Psoas muscle (tissue), 8 donors: ENCODE data around the gene FOXP2. TPM values are rescaled to one million over a fixed set of nuclear protein-coding genes. Genes with fewer than 3 reads are reported as not detected.

Experiments
- ATAC-seq, 4 donors: fragments of 200-7000 bp; cut with Tn5 transposase; one replicate each; pipeline ENCODE4 v1.9.1; 2020; ENCODE audit warnings: moderate library complexity in 3 of 4, mild to moderate bottlenecking in 2 of 4
- DNase-seq, 2 donors: peaks; one replicate each; pipeline ENCODE4 v3.0.0-alpha.2; 2020
- H3K27ac ChIP-seq: fragments of 200-600 bp; one replicate; pipeline ENCODE4 v1.8.0; 2022
- H3K27me3 ChIP-seq, 3 donors: fragments of 200-600 bp in 1 of 3; one replicate each; pipeline versions ENCODE4 v1.6.1 to v1.8.0; 2013 to 2022; ENCODE audit warnings: low read length in 2 of 3, mild to moderate bottlenecking in 2 of 3, moderate library complexity in 1 of 3; ENCODE audit not compliant: insufficient read depth in 3 of 3
- H3K36me3 ChIP-seq, 2 donors: fragments of 200-600 bp in 1 of 2; one replicate each; pipeline versions ENCODE4 v1.6.1 to v1.8.0; 2013 to 2022; ENCODE audit warnings: low read depth in 1 of 2, mild to moderate bottlenecking in 1 of 2, moderate library complexity in 1 of 2; ENCODE audit not compliant: insufficient read depth in 1 of 2
- H3K4me1 ChIP-seq: fragments of 200-600 bp; one replicate; pipeline ENCODE4 v1.8.0; 2022
- H3K4me3 ChIP-seq: fragments of 200-600 bp; one replicate; pipeline ENCODE4 v1.8.0; 2022; ENCODE audit warnings: mild to moderate bottlenecking
- H3K9me3 ChIP-seq: fragments of 200-600 bp; one replicate; pipeline ENCODE4 v1.8.0; 2022
- WGBS, 3 donors: extraction: QIAGEN DNeasy Blood & Tissue Kit; methylation state at CpG; one replicate each; pipeline versions ENCODE4 v1.1.6 to v1.1.7; 2013; 5-methylcytosine and 5-hydroxymethylcytosine counted together
- intact Hi-C, 2 donors: fragments of 100-400 bp; cut with DNase I; formaldehyde crosslinking; loops; one replicate each; pipeline versions ENCODE4 v1.11.0 to v1.14.2; 2022
- polyA plus RNA-seq, 3 donors: library from polyadenylated mRNA; stranded (reverse); fragments of 200-250 nt; gene quantifications; one replicate each; pipeline ENCODE4 v1.2.3, GENCODE V29; 2013
- total RNA-seq, 4 donors: library from RNA; stranded (reverse); fragmentation: NEBNext Ultra II Directional in 2 of 4; extraction: Animal tissue kit (Norgen Biotek cat#: 25700) in 2 of 4; gene quantifications; one replicate each; pipeline versions ENCODE4 v1.2.1 to v1.2.4, GENCODE V29; 2021 to 2023
- TF ChIP-seq, protein P1 (sequence below): fragments of 200-600 bp; IDR thresholded peaks from one replicate; pipeline ENCODE4 v1.8.0; 2022; ENCODE audit warnings: antibody characterized with exemption
- donor health status: healthy with polysubstance abuse.
- donor health status: DM: no; HTN: no; CAD: no; lungs with moderate emphysema.
- donor health status: Bipolar disorder and iron deficiency.
- donor health status: healthy.
- donor health status: DM: yes; HTN: yes; CAD: no.
- donor health status: DM: no; HTN: no; CAD: no.
- donor health status: DM: no; HTN: no; CAD: no.
- donor health status: DM: yes; HTN: yes; CAD: no.

Gene FOXP2
- total and polyA plus RNA-seq, 7 donors: 0.35 to 6.7 (median 5.1) TPM

DNA sequence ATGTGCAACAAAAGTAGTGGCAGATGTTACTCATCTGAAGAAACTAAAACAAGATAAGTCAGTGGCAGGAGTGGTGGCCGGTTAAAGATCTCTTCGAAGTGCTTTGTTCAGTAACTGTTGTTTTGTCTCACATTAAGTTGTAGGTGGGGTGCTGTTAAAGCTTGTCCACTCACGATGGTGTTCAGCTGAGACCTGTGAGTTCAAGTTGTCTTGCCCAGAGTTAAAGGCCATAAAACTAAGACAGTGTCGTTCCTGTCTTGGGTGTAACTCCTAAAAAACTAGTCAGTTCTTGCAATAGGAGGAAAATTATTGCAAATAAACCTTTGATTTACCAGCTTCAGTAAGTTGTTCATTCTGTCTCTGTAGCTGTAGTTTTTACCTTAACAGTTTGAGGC lies 857 bp upstream of the FOXP2 start:
- ATAC-seq (peak in 1 of 4 donors; percentile 16), DNase-seq (no peak)
- H3K27ac ChIP-seq: peak overlapping the region; percentile 88
- no peaks in the 10 kb centered on the region for H3K27me3 ChIP-seq
- no peaks in the 10 kb centered on the region for H3K9me3 ChIP-seq
- intact Hi-C loops: loop anchor here (2.0 kb wide), 1 partner anchor 331 kb away; no protein-coding TSS in a partner anchor
- H3K4me3 ChIP-seq: peak overlapping the region; percentile 57
- TF ChIP-seq, protein P1, sequence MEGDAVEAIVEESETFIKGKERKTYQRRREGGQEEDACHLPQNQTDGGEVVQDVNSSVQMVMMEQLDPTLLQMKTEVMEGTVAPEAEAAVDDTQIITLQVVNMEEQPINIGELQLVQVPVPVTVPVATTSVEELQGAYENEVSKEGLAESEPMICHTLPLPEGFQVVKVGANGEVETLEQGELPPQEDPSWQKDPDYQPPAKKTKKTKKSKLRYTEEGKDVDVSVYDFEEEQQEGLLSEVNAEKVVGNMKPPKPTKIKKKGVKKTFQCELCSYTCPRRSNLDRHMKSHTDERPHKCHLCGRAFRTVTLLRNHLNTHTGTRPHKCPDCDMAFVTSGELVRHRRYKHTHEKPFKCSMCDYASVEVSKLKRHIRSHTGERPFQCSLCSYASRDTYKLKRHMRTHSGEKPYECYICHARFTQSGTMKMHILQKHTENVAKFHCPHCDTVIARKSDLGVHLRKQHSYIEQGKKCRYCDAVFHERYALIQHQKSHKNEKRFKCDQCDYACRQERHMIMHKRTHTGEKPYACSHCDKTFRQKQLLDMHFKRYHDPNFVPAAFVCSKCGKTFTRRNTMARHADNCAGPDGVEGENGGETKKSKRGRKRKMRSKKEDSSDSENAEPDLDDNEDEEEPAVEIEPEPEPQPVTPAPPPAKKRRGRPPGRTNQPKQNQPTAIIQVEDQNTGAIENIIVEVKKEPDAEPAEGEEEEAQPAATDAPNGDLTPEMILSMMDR: no peak
- H3K36me3 ChIP-seq: no peaks in the 10 kb centered on the region
- H3K4me1 ChIP-seq: peaks cover 26% of the 10 kb centered on the region
- 16 to 22% (median 18%) methylated on average over 4 of the region's 4 CpGs for WGBS, 3 donors

DNA sequence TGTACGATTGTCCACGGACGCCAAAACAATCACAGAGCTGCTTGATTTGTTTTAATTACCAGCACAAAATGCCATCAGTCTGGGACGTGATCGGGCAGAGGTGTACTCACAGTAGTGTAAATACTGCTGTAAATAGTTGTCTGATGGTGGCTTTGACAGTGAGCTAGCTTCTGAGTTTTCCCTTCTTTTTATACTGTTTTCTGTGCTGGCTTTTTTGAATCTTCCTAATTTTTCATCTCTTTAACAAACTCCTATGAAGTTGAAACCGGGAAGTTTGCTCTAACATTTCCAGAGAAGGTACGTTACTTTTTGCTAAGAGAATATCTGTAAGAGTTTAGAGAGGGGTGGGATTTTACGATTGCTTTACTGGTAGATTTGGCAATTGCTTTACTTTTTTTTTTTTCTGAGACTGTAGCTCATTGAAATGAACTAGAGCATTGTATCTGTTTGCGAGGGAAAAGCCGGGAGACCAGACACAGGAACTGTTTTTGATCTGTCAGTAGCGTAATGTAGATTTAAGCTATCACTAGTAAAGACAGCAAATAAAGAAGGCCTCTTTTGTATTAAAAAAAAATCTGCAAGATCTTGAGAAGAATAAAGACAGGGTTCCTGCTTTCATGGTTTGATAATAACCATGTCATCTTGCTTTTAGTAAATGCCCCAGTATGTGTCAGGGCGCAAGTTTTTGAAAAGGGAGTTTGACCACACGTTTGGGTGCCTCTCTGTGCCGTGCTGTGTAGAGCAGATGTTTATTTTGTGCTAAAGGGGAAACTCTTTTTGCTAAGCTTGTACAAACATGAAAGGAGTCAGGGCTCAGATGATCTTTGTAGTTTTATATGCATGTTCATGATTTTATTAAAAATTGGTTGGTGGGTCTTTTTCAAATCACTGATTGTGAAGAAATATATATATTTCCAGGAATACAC lies 712 bp downstream of the FOXP2 start:
- Histone ChIP-seq H3K27ac (peak overlapping the region; percentile 88), H3K4me1 (peaks cover 33% of the 10 kb centered on the region), H3K27me3 (no peaks in the 10 kb centered on the region), H3K4me3 (peak overlapping the region; percentile 57), H3K36me3 (no peaks in the 10 kb centered on the region), H3K9me3 (no peaks in the 10 kb centered on the region)
- WGBS, 3 donors: 6 to 10% (median 8%) methylated on average over 14 of the region's 14 CpGs
- intact Hi-C loops: loop anchor here (2.0 kb wide), 1 partner anchor 333 kb away; no protein-coding TSS in a partner anchor
- ATAC-seq (peak; percentile 44 to 62 (median 54)), DNase-seq (no peak)
- TF ChIP-seq, protein P1: no peak

DNA sequence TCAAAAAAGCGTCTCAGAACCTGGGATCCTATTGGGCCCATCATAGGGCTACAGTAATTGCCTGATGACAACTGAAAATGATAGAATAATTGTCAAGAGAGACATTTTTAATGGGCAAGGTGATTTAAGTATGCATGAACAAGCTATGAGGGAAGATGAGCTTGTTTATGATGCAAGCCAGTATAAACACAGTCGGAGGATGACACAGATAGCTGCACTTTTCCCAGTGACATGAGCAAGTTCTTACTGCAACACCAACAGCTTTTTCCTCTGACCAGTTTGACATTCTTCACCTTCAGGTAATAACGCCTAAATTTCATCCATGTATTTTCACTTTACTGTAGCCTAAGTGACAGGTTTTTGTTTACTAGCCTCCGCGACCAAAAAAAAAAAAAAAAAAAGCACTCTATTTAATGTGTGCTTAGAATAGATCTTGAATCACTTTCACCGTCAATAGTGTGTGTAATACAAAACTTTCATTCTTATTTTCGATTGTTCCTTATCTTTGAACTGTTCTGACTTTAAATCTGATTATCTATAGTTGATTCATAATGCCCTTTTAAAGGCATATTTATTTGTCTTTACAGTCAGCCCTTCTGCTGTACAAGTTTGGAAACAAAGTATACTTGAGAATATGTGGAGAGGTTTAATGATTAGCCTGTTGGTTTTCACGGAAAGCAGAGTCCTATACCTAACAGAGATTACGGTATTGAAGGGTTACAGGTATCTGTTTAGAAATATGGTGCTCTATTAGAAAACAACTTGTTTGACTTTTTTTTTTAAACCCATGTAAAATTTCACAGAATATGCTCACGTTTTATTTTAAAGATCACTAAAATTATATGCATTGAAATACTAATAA lies 1.7 kb downstream of the FOXP2 start:
- TF ChIP-seq, protein P1: no peak
- Histone ChIP-seq H3K4me3 (peak overlapping the region; percentile 57), H3K27me3 (no peaks in the 10 kb centered on the region), H3K4me1 (peaks cover 32% of the 10 kb centered on the region), H3K9me3 (no peaks in the 10 kb centered on the region), H3K36me3 (no peaks in the 10 kb centered on the region), H3K27ac (peak overlapping the region; percentile 88)
- ATAC-seq: peak; percentile 68 to 82 (median 79)
- 27 to 36% (median 28%) methylated on average over 10 of the region's 10 CpGs for WGBS, 3 donors
- intact Hi-C loops: no loop called here
- DNase-seq: no peak

DNA sequence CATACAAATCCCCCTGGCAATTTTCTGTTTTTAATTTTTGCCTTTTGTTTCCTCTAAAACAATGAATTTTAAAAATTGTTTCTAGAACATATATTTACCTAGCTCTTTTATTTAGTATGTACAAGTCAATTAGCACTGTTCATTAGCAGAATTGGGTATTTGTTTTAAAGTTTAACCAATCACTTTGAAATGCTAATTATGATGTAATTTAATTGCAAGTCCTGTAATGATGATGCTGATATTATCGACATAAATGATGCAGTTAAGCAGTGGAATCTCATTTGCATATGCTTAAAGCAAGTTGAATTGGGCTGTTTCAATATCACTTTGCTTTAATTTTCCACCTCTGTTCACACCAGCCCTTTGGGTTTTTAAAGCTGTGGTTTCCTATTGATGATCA lies 2.7 kb downstream of the FOXP2 start:
- TF ChIP-seq, protein P1: no peak
- H3K9me3 ChIP-seq: no peaks in the 10 kb centered on the region
- ATAC-seq (no peak), DNase-seq (no peak)
- H3K4me1 ChIP-seq: peaks cover 34% of the 10 kb centered on the region
- intact Hi-C loops: no loop called here
- WGBS, 3 donors: 28 to 64% (median 49%) methylated on average over 1 of the region's 1 CpG
- H3K27me3 ChIP-seq: no peaks in the 10 kb centered on the region
- no peaks in the 10 kb centered on the region for H3K36me3 ChIP-seq
- peak overlapping the region; percentile 57 for H3K4me3 ChIP-seq
- peak overlapping the region; percentile 88 for H3K27ac ChIP-seq
